HG02981 (cell line): ENCODE results near the gene LEP.

Source experiments
- ATAC-seq: cut with Tn5 transposase; IDR thresholded peaks from one replicate; pipeline ENCODE4 v1.9.1; 2021; ENCODE audit warnings: mild to moderate bottlenecking, moderate library complexity; ENCODE audit not compliant: unreplicated experiment

Gene LEP

DNA sequence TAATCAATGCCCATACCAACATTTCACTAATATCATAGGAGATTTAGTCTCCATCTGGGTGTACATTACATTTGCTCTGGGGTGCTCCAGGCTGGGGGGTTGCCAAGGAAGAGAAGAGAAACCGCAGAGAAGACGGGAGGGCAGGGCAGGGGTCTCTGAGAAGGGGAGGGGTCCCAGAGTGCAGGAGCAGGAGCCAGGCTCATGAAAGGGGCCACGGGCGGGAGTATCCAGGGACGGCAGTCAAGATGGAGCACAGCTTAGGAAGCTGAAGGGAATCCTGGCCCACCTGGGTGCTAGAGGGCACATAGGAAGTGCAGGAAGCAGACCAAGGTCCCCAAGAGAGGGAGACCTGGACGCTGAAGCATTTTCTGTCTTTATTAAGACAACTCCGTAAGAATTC lies 2.2 kb downstream of the LEP start:
- ATAC-seq: no peak

DNA sequence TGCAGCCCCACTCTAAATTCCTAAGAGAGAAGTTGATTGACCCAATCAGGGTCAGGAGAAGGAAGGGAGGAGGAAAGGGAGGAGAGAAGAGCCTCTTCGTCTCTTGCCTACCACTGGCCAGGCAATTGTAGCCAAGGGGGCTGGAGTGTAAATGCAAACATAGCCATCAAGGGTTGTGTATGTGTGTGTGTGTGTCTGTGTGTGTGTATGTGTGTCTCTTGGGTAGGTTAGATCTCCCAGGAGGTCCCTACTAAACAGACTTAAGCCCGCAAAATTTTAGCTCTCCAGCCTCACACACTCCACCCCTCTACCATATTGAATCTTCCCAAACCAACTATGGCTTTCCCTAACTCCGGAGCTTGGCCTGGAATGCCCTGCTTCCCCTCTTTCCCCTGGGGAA lies 3.8 kb downstream of the LEP start:
- ATAC-seq: no peak

DNA sequence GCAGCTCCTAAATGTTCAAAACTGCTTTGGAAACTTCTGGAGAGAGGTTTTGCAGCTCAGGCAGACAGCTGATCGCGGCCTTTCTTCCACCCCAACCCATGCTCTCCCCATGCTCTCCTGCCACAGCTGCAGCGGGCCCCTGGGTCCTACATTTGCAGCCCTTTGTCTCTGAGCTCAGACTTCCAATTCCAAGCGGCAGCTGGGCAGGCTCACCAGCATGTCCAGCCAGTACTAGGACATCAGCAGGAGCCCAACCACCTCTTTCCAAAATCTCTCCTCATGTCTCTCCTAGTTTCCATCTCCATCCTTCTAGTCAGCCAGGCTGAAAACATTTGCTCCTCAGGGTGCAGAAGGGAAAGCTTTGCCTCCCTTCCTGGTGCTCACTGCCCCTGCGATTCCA lies 6.0 kb downstream of the LEP start:
- ATAC-seq: no peak

DNA sequence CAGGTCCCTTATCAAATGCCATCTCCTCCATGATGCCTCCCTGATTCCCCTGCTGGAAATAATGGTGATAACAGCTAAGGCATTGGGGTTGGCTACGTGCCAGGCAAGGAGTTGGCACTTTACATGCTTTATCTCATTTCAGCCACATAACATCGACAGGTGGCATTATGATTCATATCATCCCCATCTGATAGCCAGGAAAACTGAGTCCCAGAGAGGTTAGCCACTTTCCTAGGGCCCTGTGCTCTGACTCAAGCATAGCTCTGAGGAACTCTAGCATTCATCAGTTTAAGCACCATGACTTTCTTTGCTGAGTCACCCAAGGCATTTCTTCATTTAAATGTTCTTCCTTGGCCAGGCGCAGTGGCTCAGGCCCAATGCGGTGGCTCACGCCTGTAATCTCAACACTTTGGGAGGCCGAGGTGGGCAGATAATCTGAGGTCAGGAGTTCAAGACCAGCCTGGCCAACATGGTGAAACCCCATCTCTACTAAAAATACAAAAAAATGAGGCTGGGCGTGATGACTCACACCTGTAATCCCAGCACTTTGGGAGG lies 6.6 kb downstream of the LEP start:
- no peak for ATAC-seq

DNA sequence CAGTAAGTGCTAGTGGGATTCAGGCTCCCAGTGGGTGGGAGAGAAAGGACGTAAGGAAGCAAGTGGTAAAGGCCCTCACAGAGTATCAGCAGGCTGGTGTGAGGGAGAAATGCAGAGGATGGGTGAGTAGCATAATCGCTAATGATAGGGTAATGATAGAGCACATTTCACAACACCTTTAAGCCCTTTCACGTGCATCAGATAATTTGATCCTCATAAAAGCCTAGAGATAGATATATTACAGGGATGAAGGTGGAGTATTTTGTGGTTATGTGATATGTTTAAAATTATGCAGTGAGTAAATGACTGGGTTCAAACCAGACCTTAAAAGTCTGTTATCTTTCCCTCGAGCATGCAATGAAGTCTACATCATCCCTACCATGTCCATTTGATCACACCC lies 10.3 kb downstream of the LEP start:
- ATAC-seq: no peak

DNA sequence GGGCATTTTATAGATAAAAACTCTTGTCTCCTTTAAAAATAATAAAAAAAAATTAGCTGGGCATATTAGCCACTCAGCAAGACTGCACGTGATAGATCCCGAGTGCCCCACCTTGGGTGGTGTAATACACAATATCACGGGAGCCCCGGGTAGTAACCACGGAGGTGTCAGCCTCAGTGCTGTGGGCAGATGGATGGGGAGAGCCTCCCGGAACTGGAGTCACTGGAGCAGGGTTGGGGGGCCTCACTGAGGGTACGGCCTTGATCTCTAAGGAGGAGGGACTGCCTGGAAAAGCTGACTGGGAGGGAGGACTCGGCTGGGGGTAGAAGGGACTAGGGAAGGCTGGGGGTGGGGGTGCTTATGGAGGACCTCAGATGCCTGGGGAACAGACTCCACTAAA lies 12.6 kb downstream of the LEP start:
- ATAC-seq: no peak

DNA sequence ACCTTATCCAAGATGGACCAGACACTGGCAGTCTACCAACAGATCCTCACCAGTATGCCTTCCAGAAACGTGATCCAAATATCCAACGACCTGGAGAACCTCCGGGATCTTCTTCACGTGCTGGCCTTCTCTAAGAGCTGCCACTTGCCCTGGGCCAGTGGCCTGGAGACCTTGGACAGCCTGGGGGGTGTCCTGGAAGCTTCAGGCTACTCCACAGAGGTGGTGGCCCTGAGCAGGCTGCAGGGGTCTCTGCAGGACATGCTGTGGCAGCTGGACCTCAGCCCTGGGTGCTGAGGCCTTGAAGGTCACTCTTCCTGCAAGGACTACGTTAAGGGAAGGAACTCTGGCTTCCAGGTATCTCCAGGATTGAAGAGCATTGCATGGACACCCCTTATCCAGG lies 13.4 kb downstream of the LEP start:
- no peak for ATAC-seq

DNA sequence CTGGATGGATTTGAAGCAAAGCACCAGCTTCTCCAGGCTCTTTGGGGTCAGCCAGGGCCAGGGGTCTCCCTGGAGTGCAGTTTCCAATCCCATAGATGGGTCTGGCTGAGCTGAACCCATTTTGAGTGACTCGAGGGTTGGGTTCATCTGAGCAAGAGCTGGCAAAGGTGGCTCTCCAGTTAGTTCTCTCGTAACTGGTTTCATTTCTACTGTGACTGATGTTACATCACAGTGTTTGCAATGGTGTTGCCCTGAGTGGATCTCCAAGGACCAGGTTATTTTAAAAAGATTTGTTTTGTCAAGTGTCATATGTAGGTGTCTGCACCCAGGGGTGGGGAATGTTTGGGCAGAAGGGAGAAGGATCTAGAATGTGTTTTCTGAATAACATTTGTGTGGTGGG lies 14.2 kb downstream of the LEP start:
- no peak for ATAC-seq

DNA sequence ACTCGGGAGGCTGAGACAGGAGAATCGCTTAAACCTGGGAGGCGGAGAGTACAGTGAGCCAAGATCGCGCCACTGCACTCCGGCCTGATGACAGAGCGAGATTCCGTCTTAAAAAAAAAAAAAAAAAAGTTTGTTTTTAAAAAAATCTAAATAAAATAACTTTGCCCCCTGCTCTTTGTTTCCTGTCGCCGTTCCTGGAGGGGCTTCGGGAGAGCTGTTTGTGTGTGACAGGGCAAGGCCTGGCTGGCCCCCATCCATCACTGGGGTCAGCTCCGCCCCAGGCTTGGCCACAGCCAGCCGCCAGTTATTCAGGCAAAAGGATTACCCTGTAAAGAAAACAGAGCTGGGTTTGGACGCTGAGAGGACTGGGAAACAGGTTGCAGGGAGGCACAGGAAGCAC lies 16.4 kb downstream of the LEP start:
- no peak for ATAC-seq

DNA sequence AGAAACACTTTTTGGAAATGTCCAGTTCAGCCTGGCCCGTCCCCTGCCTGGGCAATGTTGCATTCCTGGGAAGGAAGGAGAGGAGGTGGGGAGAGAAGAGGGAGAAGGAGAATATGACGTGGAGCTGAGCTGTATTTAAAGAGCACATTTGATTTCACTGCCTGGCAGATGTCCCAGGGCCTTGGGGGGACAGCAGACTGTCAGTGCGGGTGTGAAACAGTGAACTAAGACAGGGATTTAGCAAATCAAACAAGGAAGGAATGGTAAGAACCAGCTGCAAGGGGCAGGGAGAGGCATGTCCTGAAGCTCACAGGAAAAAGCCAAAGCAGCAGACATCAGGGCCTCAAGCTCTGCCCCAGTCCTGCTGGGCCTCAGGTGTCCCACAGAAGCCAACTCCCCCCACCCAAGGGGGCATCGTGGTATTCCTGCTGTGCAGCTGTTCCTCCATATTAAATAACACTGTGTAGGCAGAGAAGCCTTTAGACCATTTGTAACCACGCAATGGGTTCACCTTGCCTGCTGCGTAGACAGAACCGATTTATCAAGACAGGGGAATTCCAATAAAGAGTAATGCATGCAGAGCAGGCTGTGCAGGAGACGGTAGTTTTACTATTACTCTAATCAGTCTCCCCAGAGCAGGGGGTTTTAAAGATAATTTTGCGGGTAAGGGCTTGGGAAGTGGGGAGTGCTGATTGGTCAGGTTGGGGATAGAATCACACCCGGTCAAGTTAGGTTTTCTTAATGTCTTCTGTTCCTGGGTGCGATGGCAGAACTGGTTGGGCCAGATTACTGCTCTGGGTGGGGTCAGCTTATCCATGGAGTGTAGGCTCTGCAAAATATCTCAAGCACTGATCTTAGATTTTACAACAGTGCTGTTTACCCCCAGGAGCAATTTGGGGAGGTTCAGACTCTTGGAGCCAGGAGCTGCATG lies 18.3 kb downstream of the LEP start:
- no peak for ATAC-seq

DNA sequence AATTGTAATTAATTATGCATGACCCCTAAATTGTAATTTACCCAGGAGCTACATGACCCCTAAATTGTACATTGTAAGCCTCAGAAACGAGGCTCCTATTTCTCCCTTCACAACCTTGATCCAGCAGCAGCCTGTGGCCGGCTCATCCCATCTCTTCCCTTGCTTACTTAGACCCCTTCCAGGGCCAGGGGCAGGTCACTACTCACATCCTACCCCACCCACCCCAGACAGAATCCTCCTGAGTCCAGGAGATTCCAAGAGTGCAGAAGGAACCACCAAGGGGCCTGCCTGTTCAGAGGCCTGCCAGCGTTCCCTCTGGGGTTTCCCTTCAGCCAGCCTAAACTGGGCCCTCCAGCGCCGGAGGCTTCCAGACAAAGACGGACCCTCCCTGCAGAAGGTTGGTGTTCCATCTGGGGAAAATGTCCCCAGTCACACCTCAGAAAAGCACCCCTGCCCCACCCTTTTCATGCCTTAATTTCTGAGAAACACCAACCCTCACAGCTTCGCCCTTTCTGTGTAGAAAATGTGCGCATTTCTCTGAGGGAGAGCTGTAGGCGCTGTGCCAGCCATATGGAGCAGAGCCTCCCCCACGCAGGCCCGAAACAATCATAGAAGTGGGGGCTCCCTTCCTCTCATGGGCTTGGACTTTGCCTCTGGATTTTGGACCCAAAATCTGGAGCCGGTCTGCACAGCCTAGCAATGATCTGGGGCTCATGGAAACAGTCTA lies 19.2 kb downstream of the LEP start:
- ATAC-seq: no peak

DNA sequence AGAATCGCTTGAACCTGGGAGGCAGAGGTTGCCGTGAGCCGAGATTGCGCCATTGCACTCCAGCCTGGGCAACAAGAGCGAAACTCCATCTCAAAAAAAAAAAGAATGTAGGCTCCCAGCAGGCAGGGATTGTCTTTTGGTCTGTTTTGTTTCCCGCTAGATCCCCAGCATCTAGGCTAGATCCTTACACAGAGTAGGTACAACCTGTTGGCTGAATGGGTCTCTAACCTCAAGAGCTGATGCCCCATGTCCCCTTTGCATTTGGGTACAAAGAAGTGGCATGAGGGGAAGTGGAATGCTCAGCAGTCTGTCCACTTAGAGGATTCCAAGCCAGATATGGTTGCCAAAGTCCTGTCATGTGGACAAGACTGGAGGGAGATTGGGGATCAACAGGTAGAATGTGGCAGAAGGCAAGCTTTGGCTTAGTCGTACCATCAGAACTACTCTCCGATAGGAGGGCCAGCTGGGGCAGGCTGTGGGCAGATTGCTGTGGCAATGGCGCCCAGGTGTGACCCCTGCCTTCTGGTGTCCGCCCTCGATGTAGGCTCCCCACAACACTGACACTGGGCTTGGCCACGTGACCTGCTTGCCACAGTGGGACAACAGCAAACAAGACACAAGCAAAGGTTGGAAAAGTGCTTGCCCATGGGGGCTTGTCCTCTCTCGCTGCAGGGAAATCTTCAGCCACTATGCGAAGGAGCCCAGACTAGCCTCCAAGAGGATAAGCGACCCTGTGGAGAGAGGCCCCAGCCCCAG lies 21.4 kb downstream of the LEP start:
- no peak for ATAC-seq

DNA sequence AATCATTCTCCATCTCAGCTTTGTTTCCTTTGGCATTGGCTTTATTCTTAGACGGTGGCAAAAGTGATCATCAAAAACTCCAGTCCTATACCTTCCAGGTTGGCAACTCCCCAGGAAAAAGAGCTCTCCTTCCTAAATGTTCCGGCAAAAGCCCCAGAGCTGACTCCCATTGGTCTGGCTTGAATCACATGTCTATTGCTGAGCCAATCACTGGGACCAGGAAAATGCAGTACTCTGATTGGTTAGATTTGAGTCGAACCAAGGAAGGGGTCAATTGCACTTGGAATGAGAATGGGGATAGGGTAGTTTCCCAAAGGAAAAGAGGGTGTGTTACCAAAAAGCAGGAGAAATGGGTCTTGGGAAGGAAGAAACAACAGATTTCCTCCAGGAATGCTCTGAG lies 22.3 kb downstream of the LEP start:
- no peak for ATAC-seq

DNA sequence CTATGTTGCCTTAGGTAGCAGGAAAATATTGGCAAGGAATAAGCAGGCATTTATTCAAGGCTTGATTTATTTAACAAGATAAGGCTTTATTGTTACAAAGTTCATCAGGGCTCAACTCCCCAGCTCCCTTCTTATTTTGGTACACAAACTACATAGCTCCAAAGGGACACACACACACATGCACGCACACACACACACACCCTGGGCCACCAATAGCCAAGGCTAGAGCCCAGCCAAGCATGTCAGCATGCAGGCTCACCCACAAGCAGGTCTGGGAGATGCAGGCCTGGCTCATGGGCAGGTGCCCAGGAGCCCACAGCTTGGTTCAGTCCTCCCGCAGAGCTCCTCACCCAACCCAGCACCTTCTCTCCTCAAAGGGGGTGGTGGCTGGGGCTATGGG lies 23.4 kb downstream of the LEP start:
- ATAC-seq: no peak

DNA sequence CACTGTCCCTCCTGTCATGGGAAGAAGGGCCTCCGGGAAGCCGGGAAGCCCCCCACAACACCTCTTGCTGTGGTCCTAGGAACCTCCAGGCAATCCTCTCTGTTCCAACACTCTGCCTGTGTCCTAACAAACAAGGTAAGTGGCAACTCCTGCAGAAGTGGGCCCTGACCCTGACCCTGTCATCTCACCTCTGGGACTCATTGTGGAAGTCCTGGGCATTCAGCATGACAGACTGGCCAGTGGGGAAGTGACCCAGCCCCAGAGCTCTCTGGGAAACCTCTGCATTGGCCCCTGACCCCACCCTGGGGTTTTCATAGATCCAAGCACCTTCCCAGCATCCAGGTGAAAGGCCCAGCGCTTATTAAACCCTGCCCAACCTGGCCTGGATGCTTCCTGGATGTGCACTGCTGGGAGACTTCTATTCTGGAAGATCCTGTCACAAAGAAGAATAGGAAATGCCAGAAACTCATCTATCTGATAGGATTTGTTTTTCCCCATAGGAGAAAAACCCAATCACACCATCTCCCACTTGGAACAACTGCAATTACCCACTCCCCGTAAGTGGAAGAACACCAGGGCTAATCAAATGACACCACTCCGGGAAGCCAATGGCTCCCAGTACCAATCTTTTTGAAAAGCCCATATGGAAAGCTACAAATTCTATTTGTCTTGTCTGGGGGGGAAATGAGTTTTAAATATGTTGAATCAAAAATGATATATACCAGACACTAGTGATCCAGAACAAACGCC lies 24.3 kb downstream of the LEP start:
- no peak for ATAC-seq

DNA sequence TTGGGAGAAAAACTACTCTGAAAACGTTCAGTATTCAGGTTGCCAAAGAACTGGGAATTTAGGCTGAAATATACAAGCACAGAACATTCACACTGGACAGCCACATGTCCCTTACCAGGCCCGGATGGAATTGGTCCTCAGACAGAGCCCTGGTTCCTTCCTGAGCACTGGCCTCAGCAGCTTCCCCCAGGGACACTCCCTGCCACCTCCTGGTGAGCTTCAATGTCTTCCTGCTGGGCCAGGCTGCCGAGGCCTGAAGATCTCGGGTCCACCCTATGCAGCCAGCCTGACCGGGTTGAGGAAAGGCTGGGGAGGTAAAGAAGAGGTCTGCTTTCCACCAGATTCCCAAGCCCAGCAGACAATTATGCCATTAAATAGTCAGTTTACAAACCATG lies 24.8 kb downstream of the LEP start:
- ATAC-seq: no peak

DNA sequence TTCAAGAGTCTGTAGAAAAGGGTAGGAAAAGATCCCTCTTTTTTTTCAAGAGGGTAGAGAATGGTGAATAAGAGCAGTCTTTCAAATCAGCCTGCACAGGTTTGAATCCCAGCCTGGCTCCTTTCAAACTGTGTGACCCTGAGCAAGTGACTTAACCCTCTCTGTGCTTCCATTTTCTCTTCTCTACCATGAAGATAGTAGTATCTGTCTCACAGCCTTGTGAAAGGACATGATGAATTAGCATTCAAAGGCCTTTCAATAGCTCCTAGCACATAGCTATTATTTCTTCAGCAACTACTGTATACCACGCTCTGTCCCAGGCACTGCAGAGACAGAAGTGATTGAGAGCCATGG lies 25.4 kb downstream of the LEP start:
- no peak for ATAC-seq

DNA sequence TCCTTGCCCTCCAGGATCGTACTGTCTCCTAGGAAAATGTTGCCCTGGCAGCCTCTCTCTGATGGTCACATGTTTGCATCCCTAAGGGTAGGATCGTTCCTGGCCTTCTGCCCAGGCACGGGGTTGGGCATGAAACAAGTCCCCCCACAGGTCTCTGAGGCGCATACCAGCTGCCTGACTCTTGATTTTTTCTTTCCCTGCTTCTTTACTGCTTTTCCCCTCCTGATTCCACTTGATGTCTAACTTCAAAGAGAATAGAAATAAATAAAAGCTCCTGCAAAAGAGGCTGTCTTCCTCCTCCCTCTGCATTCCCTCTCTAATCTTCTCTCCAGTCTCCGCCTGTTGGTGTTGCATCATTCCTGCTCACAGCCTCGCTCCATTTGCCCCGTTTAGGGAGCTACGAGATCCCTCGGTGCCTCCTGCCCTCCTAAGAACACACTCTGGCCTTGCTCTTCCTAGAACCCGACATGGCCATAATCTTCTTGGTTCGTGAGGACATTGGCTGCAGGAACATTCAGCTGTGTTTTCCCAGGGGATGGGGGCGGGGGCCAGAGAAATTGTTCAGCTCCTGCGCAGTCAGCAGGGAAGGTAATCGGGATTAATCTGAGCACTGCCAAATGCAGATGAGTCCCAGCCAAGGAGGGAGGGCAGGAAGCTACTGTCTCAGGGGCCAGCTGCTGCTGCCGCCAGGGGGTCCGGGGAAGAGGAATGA lies 26.0 kb downstream of the LEP start:
- ATAC-seq: no peak

DNA sequence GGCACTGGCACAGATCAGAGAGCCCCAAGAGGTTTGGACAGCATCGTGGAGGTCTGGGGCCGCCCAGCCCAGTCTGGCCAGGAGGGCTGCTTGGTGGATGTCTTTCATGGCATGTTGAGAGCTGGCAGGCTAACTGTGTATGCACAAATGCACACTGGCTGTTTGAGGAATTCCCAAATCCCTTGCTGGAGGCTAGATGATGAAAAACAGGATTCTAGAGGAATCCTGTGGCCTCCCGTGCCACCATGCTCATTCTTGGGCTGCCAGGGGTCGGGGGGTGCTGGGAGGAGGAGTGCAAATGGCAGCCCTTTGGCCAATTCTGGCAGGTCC lies 26.5 kb downstream of the LEP start:
- no peak for ATAC-seq

DNA sequence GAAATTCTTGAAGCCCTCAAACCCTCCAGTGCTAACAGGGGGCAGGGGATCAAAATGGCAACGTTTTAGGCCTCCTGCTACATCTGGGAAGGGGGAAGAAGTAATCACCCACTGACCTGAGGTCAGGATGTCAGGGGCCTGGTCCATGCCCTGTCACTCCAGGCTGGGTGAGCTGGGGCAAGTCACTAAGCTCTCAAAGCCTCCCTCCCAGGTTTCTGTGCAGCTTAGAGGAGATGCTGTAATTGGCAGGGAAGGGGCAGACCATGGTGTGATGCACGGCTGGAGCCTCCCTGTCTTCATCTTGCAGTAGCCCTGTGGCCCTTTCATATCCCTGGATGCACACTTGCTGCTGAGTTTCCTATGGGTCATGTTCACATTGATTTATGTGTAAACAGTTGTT lies 27.2 kb downstream of the LEP start:
- ATAC-seq: no peak
